CD4-positive, alpha-beta T cell treated with Interleukin-4 for 4 hours (primary cell): ENCODE measurements around the gene CAPNS1.

ENCODE experiments used
- DNase-seq: peaks from one replicate; pipeline ENCODE4 v3.0.0-alpha.2; 2020

The CAPNS1 gene

DNA sequence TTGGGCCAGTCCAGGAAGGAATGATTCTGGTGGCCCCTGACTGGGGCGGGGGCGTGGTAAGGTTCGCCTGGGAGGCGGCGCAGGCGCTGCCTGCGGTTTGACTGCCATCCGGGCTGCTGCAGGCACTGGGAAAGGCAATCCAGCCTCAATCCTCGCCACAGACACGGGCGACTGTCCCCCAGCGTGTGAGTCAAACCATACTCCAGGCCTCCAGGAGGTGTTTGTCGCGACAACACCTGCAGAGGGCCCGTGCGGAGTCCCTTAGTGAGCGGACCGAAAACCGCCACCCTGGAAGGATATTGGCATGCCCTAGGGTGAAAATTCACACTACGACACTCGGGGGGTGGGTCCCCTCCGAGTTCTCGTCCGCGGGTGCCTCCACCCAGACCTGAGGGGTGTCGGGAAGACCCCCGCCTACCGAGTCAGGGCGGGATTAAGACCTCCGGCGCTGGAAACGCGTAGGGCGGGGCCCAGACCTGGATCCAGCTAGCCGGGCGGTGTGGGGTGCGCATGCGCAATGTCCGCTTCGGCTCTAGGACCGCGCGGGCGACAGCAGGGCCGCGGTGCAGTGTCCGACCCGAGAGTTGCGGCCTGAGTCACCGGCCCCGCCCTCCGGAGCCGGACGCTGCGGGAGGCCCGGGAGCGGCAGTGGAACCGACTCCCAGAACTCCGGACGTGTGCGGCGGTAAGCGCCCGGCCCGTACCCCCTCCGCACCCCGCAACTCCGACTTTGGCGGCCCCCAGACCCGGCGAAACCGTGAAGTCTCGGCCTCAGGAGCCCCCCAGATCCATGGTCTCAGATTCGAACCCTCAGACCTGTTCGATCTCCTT is at the start of gene CAPNS1:
TSS of gene CAPNS1 (plus strand) at position 594 of the 831 bp plus-strand sequence. CDS start 946 bp downstream, outside the sequence.
- DNase-seq = peak; percentile 94

DNA sequence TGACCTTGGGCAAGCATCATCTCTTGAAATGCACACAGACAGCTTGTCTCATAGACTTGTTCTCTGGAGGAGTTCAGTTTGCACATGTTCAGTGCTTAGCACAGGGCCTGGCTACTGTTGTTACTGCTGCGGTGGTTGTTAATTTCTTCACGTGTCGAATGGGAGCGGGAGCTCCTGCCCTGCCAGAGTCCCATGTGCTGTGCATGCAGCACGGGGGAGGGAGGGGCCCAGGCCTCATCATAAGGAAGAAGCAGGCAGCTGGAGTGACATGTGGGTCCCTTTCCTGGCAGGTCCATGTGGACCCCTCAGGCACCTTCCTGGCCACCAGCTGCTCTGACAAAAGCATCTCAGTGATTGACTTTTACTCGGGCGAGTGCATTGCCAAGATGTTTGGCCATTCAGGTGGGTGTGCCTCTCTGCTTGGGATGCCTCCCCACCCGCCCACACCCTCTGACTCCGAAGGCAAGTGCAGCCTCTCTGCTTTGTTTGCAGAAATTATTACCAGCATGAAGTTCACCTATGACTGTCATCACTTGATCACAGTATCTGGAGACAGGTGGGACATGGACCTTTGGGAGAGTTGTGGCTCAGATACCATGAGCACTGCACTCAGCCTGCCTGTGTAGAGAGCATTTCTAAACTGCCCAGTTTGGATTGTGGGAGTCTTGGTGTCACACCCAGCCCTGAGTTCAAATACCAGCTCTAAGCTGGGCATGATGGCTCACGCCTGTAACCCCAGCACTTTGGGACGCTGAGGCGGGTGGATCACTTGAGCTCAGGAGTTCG is 48.8 kb upstream of the CAPNS1 start:
- no peak for DNase-seq

GRCh38 chr19:36092566-36092965 is 47.3 kb upstream of the CAPNS1 start:
- no peak for DNase-seq

DNA sequence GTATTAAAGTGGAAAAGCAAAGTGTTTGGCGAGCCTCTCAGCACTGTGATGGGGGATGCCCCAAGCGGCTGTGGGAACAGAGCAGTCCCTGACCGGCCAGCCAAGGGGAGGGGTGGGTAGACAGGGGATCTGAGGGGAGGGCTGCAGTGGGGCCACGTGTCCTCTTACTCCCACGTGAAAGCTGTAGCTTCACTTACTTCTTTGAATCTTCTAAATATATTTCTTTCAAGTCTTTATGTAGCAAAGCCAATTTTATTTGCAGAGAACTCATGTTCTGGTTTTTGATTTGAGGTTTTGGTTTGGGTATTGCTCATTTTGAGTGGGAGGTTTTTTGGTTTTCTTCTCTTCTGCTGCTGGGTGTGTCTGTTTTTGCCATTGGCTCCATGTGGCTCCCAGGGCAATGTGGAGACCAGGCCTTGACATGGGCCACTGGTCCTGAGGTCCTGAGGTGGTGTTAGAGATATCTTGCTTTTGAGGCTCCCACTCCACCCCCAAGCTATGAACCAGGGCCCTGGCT is 46.7 kb upstream of the CAPNS1 start:
- no peak for DNase-seq

DNA sequence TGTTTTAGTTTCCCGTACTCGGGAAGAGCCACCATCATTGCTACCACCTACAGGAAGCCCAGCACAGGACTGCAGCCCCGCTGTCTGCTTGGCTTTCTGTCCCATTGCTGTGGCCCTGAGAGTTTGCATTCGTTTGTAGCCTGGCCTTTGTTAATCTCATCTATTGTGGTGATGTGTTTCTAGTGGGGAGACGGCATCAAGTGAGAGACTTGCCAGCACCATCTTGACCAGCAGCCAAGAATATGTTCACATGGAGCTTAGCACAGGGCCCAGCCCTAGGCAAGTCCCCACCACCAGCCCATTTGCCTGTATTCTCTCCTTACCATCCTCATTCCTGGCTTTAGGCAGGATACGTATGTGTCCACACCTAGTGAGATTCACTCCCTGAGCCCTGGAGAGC is 46.2 kb upstream of the CAPNS1 start:
- no peak for DNase-seq

- DNase-seq = no peak
These were observed 42.8 kb upstream of the CAPNS1 start for GRCh38 chr19:36097036-36097435.

DNA sequence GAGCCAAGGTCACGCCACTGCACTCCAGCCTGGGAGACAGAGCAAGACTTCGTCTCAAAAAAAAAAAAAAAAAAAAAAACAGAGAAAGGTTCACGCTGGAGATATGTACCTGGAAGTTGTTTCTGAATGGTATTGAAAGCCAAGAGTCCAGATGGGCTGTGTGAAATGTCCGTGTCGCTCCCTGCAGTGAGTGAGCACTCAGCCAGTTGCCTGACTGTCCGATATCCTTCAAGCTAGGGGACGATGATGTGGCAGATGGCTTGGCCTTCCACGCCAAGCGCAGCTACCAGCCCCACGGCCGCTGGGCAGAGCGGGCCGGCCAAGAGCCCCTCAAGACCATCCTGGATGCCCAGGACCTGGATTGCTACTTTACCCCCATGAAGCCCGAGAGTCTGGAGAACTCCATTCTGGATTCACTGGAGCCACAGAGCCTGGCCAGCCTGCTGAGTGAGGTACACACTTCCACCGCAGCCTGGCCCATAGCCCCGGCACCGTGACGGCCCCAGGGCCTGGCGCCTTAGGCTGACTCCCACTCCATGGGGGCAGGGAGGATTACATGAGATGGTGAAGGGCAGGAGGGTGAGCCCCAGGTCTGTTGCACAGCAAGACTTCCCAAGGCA is 40.6 kb upstream of the CAPNS1 start:
- DNase-seq = no peak

- DNase-seq = no peak
These were observed 39.4 kb upstream of the CAPNS1 start for GRCh38 chr19:36100476-36100875.

GRCh38 chr19:36101550-36102327 is 38.1 kb upstream of the CAPNS1 start:
- DNase-seq = no peak

DNA sequence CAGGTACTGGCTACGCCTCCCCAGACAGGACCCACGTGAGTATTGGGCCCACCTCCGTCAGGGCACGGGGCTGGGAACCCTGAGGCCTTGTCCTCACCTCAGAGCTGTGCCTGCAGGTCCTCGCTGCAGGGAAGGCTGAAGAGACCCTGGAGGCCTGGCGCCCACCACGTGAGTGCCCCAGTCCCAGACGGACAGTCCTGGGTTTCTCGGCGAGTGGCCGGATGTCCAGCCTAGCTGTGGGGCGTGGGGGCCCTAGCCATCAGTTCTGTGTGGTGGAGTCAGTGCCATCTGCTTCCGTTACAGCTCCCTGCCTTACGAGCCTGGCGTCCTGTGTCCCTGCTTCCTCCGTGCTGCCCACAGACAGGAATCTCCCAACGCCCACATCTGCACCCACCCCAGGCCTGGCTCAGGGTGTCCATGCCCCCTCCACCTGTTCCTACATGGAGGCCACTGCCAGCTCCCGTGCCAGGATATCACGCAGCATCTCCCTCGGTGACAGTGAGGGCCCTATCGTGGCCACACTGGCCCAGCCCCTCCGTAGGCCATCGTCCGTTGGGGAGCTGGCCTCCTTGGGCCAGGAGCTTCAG is 36.7 kb upstream of the CAPNS1 start:
- no peak for DNase-seq

DNA sequence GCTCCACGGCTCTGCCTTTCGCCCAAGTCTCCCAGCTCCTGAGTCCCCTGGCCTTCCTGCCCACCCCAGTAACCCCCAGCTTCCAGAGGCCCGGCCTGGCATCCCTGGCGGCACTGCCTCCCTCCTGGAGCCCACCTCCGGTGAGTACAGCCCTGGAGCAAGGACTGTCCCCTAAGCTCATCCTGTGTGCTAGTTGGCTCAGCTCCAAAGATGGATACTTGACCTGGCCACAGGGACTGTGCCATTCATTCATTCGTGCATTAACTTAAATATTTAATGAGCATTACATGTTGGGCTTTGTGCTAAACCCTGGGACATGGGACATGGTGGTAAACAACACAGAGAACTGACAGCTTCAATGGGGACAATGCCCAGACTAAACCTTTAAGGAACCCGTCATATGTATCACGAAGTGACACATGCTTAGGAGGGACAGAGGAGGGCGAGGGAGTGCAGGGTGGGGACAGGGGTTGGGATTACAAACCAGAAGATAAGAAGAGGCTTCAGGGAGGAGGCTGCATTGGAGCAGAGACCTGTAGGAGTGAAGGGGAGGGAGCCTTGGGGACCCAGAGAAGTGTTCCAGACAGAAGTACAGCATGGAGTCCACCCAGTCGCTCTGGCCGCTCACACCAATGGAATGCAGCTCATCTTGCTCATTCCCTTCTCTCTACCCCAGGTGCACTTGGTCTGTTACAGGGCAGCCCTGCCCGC is 35.9 kb upstream of the CAPNS1 start:
- no peak for DNase-seq

- no peak for DNase-seq
These were observed 33.4 kb upstream of the CAPNS1 start for GRCh38 chr19:36106441-36106840.

- DNase-seq = no peak
These were observed 32.9 kb upstream of the CAPNS1 start for GRCh38 chr19:36106991-36107390.

DNA sequence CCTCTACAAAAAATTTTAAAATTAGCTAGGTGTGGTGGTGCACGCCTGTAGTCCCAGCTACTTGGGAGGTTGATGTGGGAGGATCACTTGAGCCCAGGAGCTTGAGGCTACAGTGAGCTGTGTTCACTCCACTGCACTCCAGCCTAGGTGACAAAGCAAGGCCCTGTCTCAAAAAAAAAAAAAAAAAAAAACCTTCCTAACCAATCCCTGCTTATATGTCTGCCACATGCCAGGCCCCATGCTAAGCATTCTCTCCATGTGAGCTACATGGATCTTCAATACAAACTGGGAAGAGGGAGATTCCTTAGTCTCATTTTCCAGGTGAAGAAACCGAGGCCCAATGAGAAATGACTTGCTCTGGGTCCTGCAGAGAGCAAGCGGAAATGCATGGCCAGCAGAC is 31.2 kb upstream of the CAPNS1 start:
- DNase-seq = no peak

GRCh38 chr19:36110487-36111199 is 29.2 kb upstream of the CAPNS1 start, which contains the start of gene OVOL3:
OVOL3 (plus strand) TSS chr19:36111143; CDS start chr19:36111203, 60 bp downstream.
- DNase-seq = no peak

DNA sequence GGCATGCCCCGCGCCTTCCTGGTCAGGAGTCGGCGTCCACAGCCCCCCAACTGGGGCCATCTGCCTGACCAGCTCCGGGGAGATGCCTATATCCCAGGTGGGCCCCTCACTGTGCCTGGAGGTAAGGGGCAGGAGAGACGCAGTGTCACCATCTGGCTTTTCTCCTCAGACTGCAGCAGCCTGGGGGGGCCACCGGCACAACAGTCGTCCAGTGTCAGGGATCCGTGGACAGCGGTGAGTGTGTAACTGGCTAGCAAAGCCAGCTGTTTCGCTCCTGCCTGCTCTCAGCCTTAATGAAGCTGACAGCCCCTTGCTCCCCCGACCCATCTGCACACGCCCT is 28.7 kb upstream of the CAPNS1 start:
- no peak for DNase-seq

GRCh38 chr19:36112678-36113077 is 27.2 kb upstream of the CAPNS1 start:
- DNase-seq = no peak

DNA sequence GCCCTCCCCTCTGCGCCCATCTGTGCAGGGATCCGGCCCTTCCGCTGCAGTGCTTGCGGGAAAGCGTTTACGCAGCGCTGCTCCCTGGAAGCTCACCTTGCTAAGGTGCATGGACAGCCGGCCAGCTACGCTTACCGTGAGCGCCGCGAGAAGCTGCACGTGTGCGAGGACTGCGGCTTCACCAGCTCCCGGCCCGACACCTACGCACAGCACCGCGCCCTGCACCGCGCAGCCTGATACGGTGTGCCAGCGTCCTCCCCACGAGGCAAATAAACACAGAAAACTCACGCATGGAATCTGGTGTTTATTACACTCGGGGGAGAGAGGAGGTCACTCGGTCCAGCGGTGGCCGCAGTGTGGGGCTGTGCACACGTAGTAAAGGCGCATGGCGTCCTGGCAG is 26.4 kb upstream of the CAPNS1 start:
- DNase-seq = no peak

DNA sequence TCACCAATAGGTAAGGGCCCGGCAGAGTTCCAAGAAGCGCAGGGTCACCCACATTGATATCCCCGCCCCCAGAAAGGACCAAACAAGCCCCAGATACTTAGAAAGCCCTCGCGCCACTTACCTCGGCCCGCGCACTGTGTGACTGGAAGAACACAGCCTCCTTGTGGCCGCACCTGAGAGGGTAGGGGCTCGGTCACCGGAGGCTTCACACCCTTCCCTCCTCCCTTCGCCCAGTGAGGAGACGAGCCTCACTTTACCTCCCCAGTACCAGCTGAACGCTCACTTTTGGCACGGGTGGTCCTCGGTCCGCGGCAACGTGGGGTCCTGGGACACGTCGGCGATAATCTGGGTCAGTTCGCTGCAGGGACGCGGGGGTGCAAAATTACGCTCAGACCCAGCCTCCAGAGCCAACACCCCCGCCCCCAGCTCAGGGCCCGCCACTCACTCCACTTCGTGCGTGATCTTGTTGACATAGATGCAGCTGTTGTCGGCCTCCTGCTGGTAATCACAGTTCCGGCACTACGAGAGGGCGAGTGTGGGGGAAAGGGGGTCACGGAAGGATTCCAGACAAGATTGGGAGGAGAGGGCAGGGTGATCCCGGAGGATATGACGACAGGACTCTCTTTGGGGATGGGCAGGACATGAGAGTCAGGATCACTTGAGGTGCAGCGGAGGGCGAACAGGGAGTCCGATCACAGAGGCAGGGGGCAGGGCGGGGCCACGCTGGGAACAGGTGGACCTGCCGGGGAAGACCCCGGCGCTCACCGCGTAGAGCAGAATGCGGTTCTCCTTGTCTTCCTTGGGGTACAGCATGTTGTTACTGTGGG is 25.8 kb upstream of the CAPNS1 start:
- DNase-seq = peak; percentile 3
